AG09319 (cell line): ENCODE results near the gene ARL14.
"Not testable (repeated sequence)": the region's sequence is repeated elsewhere in the genome, so short reads cannot be mapped to it uniquely, and the experiment has no call there.

Source experiments
- DNase-seq: peaks from one replicate; pipeline ENCODE4 v3.0.0-alpha.2; 2010; ENCODE audit warnings: low read depth; ENCODE audit errors: extremely low read depth
- TF ChIP-seq, protein P1 (sequence below): IDR thresholded peaks from 2 replicates; pipeline ENCODE4 v1.5.1; 2011; ENCODE audit warnings: low read depth, mild to moderate bottlenecking, inconsistent platforms, low read length, moderate library complexity

The ARL14 gene

DNA sequence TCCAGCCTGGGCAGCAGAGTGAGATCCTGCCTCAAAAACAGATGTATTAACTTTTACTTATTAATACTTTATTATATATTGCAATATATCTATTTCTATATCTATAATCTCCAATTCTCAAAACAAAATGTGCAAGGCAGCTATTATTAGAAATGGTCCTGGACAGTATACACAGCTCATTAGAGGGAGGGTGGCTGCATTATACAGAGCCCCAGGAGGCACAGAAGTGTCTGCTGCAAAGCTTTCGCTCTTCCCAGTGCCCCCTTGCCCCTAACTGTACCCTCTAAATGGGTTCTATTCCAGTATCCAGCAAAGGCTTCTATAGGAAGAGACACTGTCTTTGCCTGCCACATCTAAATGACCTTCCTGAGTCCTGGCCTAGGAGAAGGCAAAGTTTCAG is 24.5 kb downstream of the ARL14 start:
- DNase-seq = no peak
- TF ChIP-seq, protein P1, sequence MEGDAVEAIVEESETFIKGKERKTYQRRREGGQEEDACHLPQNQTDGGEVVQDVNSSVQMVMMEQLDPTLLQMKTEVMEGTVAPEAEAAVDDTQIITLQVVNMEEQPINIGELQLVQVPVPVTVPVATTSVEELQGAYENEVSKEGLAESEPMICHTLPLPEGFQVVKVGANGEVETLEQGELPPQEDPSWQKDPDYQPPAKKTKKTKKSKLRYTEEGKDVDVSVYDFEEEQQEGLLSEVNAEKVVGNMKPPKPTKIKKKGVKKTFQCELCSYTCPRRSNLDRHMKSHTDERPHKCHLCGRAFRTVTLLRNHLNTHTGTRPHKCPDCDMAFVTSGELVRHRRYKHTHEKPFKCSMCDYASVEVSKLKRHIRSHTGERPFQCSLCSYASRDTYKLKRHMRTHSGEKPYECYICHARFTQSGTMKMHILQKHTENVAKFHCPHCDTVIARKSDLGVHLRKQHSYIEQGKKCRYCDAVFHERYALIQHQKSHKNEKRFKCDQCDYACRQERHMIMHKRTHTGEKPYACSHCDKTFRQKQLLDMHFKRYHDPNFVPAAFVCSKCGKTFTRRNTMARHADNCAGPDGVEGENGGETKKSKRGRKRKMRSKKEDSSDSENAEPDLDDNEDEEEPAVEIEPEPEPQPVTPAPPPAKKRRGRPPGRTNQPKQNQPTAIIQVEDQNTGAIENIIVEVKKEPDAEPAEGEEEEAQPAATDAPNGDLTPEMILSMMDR = no peak

DNA sequence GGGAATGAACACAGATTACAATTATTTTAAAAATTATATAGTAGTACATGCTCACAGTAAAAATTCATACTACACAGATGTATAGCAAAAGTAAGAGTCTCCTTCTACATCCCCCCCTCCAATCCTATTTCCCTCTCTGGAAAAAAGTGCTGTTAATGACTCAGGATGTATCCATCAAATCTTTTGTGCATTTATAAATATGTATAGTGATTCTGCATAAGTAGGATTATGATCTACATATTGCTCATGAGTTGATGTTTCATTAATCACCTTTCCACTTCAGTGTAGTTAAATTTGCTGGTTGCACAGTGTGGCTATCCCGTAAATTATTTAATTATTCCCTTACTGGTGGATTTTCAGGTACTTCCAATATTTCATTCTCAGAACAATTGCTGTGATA is 25.3 kb downstream of the ARL14 start:
- TF ChIP-seq, protein P1 = no peak
- DNase-seq = no peak

DNA sequence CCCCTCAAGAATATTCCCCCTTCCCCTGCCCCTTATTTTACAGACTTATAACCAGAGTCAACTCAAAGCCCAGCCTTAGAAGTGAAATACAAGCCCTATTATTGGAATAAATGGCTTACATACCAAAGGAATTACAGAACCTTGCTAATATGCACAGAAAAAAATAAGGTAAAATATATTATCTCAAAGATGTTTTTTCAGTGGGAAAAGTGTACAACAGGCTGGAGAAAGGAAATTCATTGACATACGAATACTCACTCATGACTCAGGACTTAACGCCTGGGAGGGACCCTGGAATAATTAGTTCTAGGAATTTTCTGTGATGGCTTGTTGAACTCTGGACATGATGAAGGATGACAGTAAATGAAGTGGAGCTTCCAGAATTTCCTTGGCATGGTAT is 27.0 kb downstream of the ARL14 start:
- TF ChIP-seq, protein P1 = no peak

DNA sequence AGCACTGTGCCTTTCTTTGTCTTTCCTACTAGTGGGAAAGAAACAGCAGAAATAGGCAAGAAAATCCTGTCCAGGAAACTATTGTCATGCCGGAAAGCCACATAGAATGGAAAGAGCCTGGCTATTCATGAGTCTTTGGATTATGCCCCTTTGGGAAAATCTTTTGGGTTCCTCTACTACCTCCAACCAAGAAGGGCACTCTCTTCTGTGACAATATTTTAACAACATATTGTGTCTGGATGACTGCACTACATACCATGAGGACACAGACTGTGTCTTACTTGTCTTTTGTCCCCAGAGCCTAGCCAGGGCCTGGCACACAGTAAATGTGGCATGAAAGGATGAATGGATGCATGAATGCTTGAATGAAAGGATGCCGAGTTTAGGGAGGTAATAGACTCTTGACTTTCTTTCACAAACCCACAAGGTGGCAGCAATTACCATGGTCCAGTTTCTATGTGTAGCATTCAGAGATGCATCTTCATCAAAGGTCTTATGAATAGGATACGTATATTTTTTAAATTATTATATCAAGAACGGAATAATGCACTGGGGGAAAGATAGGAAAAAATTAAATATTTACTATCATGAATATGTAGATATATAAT is 30.3 kb downstream of the ARL14 start:
- no peak for DNase-seq
- TF ChIP-seq, protein P1 = peak; percentile 50

More for the DNA sequence above, 27.0 kb downstream of the ARL14 start:
- no peak for DNase-seq

DNA sequence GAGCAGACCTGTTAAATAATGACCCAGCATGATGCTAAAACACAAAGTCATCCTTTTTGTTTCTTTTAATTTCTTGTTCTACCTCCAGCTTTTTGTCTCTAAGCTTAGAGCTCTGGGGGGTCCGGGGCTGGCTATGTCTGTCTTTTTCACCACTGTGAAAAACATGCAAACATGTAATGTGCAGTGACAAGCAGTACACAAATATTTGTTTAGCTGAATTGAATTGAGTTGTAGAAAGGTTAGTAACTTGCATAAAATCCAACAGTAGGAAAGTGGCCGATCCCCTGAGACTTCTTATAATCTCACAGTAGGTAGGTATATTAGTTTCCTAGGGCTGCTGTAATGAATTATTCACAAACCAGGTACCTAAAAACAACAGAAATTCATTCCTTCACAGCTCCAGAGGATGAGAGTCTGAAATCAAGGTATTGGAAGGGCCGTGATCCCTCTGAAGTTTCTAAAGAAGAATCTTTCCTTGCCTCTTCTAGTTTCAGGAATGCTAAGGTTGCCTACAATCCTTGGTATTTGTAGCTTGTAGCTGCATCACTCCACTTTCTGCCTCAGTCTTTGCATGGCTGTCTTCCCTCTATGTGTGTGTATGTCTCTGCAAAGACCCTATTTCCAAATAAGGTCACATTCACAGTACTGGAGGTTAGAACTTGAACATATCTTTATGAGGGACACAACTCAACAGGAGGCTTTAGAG is 32.7 kb downstream of the ARL14 start:
- TF ChIP-seq, protein P1 = no peak
- no peak for DNase-seq

DNA sequence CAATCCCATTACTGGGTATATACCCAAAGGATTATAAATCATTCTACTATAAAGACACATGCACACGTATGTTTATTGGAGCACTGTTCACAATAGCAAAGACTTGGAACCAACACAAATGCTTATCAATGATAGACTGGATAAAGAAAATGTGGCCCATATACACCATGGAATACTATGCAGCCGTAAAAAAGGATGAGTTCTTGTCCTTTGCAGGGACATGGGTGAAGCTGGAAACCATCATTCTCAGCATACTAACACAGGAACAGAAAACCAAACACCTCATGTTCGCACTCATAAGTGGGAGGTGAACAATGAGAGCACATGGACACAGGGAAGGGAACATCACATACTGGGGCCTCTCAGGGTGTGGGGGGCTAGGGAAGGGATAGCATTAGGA is 36.2 kb downstream of the ARL14 start:
- DNase-seq = not testable (repeated sequence)

DNA sequence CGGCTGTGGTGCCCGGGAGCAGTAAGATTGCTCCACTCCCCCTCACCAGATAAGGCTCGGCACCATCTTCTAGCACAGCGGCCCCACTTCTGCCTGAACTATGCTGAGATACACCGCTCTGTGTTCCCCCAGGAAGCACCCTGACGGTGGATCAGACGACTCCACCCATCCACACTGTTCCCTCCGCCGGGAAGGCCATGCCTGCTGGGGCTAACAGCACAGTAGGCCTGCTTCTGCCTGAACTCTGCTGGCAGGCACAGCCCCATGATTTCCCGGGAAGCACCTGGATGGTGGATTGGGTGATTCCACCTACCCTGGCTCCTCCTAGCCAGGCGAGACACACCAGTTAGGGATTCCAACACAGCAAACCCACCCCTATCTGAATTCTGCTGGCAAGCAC is 42.8 kb downstream of the ARL14 start:
- TF ChIP-seq, protein P1 = no peak
- no peak for DNase-seq

DNA sequence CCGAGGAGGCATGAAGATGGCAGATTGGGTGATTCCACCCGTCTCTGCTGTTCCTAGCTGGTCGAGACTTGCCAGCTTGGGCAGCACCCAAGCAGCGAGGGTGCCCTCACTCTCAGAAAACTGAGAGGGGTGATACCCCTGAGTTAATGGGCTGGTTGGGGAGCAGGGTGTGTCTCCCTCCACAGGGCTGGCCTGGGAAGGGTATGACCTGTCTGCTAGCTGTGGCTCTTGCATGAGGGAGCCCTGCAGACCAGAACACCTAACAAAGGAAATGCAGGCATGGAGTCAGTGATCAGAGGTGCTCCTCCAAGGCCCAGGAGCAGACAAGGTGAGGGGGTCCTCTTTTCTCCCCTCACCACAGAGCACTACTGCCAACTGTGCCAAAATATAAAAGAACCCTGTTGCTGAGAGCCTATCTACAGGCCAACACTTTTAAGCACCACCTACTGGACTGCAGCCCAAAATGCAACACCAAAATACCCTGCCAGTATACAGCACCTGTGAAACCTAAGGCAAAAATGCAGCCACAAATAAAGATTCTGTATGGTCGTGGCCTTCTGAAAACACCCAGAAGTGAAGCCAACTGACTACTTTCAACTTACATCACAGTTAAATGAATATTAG is 43.3 kb downstream of the ARL14 start:
- DNase-seq = no peak
- TF ChIP-seq, protein P1 = no peak
